A673 (cell line): ENCODE results near the gene HOXA4. TPM values are rescaled to one million over a fixed set of nuclear protein-coding genes. Genes with fewer than 3 reads are reported as not detected.

Experiments used
- BruUV-seq: library from RNA; stranded (reverse); fragments of 400-500 nt; replicated peaks from 2 replicates; lab custom pipeline; 2021; lab: Mats Ljungman, UMichigan
- CTCF ChIA-PET: fragments of 300-600 bp; sonication (Branson Sonifier 250); formaldehyde crosslinking; loops from one replicate; lab custom pipeline; 2022; ENCODE audit warnings: antibody characterized with exemption; lab: Charles Lee
- POLR2A ChIA-PET: fragments of 300-600 bp; sonication (Branson Sonifier 250); formaldehyde crosslinking; loops from one replicate; lab custom pipeline; 2022; ENCODE audit warnings: antibody characterized with exemption; ENCODE audit not compliant: low non-redundant PET; lab: Charles Lee
- DNase-seq: peaks from one replicate; pipeline ENCODE4 v3.0.0-alpha.2; 2015; ENCODE audit warnings: low spot score
- H3K27ac ChIP-seq: fragments of 200-600 bp; sonication (generic); 2 replicates; pipeline ENCODE4 v1.5.1; 2016; ENCODE audit warnings: mixed run types, low read depth, mild to moderate bottlenecking, mixed read lengths, antibody characterized with exemption, low read length; ENCODE audit not compliant: poor library complexity, severe bottlenecking
- H3K27me3 ChIP-seq: fragments of 200-600 bp; sonication (generic); replicated peaks from 2 replicates; pipeline ENCODE4 v1.6.1; 2017; ENCODE audit warnings: mixed run types, low read depth, mild to moderate bottlenecking, mixed read lengths, antibody characterized with exemption, low read length; ENCODE audit not compliant: insufficient read depth, poor library complexity
- H3K36me3 ChIP-seq: fragments of 200-600 bp; sonication (generic); 2 replicates; pipeline ENCODE4 v1.6.1; 2016; ENCODE audit warnings: mixed run types, mild to moderate bottlenecking, mixed read lengths, antibody characterized with exemption, low read length; ENCODE audit not compliant: insufficient read depth, poor library complexity, severe bottlenecking
- H3K4me1 ChIP-seq: fragments of 200-600 bp; sonication (generic); 2 replicates; pipeline ENCODE4 v1.6.1; 2017; ENCODE audit warnings: mixed run types, mild to moderate bottlenecking, mixed read lengths, antibody characterized with exemption, low read length; ENCODE audit not compliant: insufficient read depth, poor library complexity, severe bottlenecking
- H3K4me3 ChIP-seq: fragments of 200-600 bp; sonication (generic); 2 replicates; pipeline ENCODE4 v1.5.1; 2016; ENCODE audit warnings: low read depth, mixed run types, mild to moderate bottlenecking, mixed read lengths, low read length; ENCODE audit not compliant: poor library complexity, severe bottlenecking
- H3K9me3 ChIP-seq: fragments of 200-600 bp; sonication (generic); 2 replicates; pipeline ENCODE4 v1.6.1; 2016; ENCODE audit warnings: mixed run types, low read depth, mild to moderate bottlenecking, mixed read lengths, antibody characterized with exemption, low read length; ENCODE audit not compliant: poor library complexity, severe bottlenecking
- EZH2 ChIP-seq: fragments of 200-600 bp; sonication (generic); IDR thresholded peaks from 2 replicates; pipeline ENCODE4 v1.6.1; 2017; ENCODE audit warnings: borderline replicate concordance, low read depth, mild to moderate bottlenecking, mixed read lengths, antibody characterized with exemption, low read length; ENCODE audit not compliant: poor library complexity, severe bottlenecking
- intact Hi-C: fragments of 100-400 bp; cut with micrococcal nuclease; formaldehyde crosslinking; loops from one replicate; pipeline ENCODE4 v1.10.0; 2022; ENCODE audit not compliant: unreplicated experiment
- total RNA-seq: library from RNA; stranded (reverse); gene quantifications from 2 replicates; pipeline ENCODE4 v1.2.3, GENCODE V29; 2021
- TF ChIP-seq, protein P1 (sequence below): fragments of 300-800, 200-600 bp; sonication (generic); conservative IDR thresholded peaks from 2 replicates; pipeline ENCODE4 v1.5.1; 2017; ENCODE audit warnings: low read depth, mild to moderate bottlenecking, antibody characterized with exemption, low read length, moderate library complexity, mixed read lengths

HOXA4 gene
- total RNA-seq, 1 experiment from 2014 or later: not detected

DNA sequence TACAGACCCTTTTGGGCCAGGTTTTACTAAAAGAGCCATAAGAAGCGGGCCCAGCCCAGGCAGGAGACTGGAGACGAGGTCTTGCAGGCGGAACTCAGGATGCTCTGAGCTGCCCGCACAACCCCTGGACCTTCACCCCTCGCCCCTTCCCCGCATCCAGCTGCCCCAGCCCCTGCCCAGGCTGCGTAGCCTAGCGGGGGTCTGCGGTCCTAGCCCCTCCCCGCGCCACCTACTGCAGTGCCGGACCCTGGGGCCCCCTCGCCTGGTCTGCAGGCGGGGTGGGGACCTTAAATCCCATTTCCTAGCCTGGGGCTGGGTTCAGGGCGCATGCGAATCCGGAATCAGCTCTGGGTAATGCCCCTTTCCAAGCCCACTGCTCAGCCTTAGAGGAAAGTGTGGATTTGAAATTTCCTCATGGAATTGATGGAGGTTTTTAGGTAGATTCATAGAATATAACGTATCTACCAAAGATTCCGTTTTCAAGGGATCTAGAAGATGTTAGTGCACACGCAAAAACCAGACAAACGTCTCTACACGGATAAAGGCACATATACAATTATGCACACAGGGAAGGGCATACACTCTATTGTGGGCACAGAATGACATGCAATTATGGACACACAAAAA is 22.4 kb upstream of the HOXA4 start:
- CTCF ChIA-PET: no interaction called here
- H3K4me1 ChIP-seq: peaks cover 13% of the 10 kb centered on the region
- no peak for TF ChIP-seq EZH2
- TF ChIP-seq, protein P1, sequence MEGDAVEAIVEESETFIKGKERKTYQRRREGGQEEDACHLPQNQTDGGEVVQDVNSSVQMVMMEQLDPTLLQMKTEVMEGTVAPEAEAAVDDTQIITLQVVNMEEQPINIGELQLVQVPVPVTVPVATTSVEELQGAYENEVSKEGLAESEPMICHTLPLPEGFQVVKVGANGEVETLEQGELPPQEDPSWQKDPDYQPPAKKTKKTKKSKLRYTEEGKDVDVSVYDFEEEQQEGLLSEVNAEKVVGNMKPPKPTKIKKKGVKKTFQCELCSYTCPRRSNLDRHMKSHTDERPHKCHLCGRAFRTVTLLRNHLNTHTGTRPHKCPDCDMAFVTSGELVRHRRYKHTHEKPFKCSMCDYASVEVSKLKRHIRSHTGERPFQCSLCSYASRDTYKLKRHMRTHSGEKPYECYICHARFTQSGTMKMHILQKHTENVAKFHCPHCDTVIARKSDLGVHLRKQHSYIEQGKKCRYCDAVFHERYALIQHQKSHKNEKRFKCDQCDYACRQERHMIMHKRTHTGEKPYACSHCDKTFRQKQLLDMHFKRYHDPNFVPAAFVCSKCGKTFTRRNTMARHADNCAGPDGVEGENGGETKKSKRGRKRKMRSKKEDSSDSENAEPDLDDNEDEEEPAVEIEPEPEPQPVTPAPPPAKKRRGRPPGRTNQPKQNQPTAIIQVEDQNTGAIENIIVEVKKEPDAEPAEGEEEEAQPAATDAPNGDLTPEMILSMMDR: no peak
- POLR2A ChIA-PET: no interaction called here
- H3K4me3 ChIP-seq: no peak overlapping the region
- intact Hi-C loops: no loop called here
- H3K9me3 ChIP-seq: no peaks in the 10 kb centered on the region
- H3K36me3 ChIP-seq: no peaks in the 10 kb centered on the region
- DNase-seq: no peak
- H3K27ac ChIP-seq: no peak overlapping the region
- peaks cover 94% of the 10 kb centered on the region for H3K27me3 ChIP-seq
- BruUV-seq: no TSS peak

DNA sequence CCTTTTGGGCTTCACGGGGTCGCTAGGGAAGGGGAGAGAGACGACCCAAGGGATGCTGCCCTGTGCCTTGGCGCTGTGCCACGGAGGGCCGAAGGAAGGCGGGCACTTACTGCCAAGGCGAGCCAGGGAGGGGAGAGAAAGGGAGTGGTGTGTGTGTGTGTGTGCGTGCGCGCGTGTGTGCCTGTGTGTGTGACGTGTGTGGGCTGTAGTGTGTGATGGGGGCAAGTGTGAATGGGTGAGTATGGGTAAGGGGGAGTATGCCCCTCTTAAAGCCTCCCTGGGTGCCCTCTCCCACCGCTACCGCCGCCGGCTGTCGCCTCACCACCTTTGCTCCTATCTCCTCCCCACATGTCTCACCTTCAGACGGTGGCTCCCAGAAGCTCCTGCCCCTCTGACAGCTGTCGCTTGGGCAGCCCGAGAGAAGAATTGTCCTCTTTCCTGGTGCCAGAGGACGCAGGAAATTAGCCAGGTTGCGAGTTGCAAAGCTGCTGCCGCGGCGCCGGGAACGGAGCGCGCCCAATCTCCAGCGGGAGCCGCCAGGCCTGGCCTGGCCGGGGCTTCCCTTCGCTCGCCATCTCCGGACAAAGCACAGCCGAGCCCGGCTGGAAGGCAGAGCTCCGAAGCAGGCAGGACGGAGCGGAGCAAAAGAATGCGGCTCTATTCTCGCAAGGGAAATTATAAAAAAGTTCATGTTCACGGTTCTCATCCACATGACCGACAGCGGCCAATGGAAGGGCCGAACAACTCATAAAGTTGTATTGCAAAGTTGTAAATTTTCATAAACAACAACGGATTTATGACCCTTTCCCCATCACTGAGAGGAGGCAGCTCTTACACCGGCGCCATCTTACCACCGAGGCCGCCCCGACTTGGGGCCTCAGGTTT is 21.6 kb upstream of the HOXA4 start, which contains the start of gene HOXA3:
Gene HOXA3 (minus strand): TSS at position 653 of the 885 bp plus-strand sequence. CDS start 41,943 bp downstream, outside the sequence.
- Histone ChIP-seq H3K27me3 (peaks cover 94% of the 10 kb centered on the region), H3K27ac (no peak within 1 kb of the TSS), H3K4me1 (peaks cover 13% of the 10 kb centered on the region), H3K4me3 (no peak within 1 kb of the TSS), H3K36me3 (no peaks in the 10 kb centered on the region), H3K9me3 (no peaks in the 10 kb centered on the region)
- DNase-seq: no peak
- ChIA-PET POLR2A (no interaction called here), CTCF (no interaction called here)
- TF ChIP-seq, protein P1: no peak
- peak; percentile 93 for TF ChIP-seq EZH2
- BruUV-seq: no TSS peak
- intact Hi-C loops: no loop called here

DNA sequence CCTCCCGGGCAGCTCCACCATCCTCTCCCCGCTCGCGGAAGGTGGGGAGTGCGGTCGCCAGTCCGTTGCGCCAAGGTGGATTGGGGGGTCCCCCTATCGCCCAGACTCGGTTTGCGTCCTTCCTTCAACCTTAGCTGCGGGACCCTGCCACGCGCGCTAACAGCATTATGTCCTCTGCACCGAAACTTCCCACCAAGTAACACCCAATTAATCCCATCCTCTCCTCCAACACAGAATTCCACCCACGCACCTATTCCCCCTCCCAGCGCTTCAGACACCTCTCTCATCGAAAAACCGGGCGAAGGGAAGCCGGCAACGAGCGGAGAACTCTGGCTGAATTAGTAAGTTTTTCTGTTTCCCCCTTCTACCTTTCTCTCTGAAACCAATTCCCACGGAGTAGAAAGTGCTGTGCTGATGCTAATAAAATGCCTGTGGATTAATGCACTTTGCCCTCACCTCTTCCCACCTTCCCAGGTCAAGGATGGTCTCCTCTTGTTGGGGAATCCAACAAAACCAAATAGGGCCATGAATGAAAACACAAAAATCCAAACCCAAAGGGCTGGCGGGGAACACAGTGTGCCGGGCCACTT is 20.9 kb upstream of the HOXA4 start:
- no peak for DNase-seq
- Histone ChIP-seq H3K4me3 (peak overlapping the region; percentile 26), H3K36me3 (no peaks in the 10 kb centered on the region), H3K27ac (no peak overlapping the region), H3K27me3 (peaks cover 94% of the 10 kb centered on the region), H3K9me3 (no peaks in the 10 kb centered on the region), H3K4me1 (peaks cover 13% of the 10 kb centered on the region)
- BruUV-seq: no TSS peak
- POLR2A ChIA-PET: no interaction called here
- CTCF ChIA-PET: interaction anchor here (1.7 kb wide), 1 partner anchor 9 kb away, joined by 5 read pairs; no protein-coding TSS in a partner anchor
- no peak for TF ChIP-seq EZH2
- TF ChIP-seq, protein P1: no peak
- intact Hi-C loops: no loop called here
